NCI-H2029 treated with DMSO at 0.1 percent for 48 hours (cell line): Measurements from ENCODE around the gene SPRED1.

Experiments
- DNase-seq: peaks from one replicate; lab custom pipeline; 2025; lab: John Stamatoyannopoulos, UW

SPRED1 gene

DNA sequence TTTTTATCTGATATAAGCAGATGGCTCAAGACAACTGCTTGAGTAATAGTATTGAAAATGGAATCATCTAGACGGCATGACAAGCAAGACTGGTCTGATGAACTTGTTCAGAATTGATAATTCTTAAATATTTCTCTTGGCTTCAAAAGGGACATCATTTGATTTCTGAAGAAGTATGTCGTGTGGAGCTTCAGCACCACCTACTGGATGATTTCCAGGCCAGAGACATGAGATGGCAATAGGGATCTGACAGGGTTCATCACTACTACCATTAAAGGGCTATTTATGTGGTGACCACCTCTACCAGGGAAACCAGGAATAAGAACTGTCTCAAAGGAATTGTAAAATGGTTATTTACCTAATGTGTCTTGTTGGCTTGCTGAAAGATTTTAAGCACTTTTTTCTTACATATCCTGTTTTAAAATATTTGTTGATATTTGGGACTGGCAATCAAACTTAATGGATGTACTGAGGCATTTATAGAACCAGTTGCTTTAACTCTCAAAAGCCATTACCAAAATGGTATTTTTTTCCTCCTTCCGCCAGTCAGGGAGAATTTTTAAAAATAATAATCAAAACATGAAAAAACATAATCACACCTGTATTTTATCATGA lies 101.8 kb downstream of the SPRED1 start:
- DNase-seq: peak; percentile 0

DNA sequence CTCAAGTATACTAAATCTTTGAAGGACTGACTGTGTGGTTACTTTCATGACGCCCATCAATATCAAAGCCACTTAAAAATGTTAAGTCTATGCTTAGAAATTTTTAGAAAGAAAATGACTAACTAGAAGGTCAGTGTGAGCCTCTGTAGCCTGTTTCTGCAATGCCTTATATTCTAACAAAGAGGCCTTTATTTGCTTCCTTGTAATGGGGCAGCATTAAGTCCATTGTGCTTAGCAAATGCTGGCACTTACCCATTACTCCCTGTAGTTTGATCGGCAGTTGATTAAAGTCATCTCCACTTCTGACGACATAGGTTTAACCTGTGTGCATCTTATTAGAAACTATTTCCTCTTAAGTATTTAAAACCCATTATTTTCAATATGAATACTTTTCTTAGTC lies 109.7 kb downstream of the SPRED1 start:
- DNase-seq: no peak

DNA sequence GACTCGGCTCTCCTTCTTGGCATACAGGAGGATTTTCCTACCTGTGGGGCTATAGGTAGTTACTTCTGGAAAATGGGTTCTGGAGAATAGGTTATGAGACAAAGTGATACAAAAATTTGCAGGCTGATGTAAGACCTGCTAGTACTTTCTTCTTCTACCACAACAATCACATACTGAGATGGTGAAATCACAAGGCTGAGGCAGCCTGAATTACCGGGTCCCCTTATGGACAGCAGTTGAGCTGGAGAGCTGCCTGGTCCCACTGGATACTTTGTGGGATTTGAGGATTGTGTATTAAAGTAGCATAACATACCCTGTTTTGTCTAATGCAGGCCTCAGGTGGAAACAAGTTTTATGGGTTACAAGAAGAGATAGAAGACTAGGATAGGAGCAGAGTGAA lies 114.8 kb downstream of the SPRED1 start:
- DNase-seq: no peak

DNA sequence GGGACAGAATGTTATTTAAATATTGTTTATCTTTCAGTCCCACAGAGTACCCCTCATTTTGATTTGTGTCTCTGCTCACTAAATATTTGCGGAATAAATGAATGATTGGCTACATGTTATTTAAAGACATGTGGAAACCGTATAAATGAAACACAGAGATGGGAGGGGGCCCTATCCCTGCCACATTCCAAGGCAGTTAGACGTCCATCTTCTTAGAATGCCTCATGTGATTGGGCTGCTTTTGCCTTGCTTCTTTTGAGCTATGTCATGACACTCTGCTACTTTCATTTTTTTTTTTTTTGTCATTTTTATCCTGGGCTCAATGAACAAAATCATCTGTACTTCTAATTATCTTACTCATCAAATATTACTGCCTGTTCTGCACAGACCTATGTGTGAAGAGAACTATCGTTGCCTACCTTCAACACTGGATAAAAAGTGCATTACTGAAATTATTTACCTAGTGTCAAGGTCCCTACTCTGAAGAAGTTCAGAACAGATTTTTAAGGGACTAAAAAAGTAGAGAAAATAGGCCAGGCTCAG lies 117.4 kb downstream of the SPRED1 start:
- no peak for DNase-seq

DNA sequence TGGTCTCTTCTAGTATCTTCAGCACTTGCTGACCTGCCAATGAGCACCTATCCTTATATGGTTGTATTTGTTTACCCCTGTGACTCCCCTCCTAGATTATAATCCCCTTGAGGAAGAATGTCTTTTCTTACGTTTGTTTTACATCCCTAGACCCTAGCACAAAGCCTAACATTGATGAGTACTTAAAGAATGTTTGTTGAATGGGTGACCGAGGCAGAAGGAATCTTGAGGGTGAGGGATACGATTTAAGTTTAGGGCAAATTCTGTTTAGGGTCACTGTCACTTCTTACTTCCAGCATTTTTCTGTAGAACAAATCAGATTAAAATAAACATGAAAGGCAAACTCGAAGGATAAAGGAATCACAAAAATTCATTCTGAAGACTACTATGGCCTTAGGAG lies 120.4 kb downstream of the SPRED1 start:
- DNase-seq: no peak

DNA sequence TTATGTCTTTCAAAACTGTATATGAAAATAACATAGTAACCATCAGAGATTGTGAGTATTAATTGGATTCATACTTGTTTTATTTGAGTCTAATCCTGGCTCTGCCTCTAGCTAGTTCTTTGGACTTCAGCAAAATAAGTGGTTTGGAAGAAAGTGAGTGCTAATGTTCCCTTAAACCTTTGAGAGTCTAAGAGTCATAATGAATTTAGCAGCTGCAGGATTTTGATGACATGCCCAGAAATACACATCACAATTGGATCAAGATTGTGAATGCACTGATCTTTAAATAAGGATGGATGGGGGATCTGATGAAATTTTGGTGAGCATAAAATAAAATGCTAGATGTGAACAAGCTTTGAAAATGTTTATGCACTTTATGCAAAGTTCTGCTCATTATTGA lies 121.4 kb downstream of the SPRED1 start:
- no peak for DNase-seq

DNA sequence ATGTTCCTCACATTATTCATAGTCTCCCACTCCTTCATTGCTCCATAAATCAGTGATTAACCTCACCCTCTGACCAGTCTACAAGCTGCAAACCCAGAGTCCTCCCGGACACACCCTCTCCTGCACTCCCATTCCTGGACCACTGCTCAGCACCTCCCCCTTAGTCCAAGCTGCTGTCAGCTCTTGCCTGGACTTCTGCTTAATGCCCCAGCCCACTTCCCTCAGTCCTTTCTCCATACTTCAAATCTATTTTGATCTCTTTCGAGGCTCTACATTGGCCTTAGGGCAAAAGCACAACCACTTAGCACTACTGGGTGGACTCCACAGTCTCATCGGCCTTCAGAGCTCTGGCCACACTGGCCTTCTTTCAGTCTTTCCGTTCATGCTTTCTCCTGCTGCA lies 121.9 kb downstream of the SPRED1 start:
- no peak for DNase-seq

DNA sequence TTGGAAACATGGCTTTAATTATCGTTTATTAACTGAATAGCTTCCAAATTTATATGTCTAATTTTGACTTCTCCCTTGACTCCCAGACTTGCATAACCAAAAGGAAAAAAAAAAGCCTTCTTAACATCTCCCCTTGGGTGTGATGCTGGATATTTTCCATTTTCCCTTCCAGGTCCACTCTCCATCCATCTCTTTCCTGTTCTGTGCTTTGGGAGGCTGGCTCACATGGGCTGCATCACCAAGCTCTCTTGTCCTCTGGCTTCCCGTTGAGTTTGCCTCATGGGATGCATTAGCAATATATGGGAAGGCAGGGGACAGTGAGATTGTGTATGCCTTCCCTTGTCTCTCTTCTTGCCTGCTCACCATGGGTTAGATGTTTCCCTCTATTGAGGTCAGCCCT lies 123.4 kb downstream of the SPRED1 start:
- no peak for DNase-seq

DNA sequence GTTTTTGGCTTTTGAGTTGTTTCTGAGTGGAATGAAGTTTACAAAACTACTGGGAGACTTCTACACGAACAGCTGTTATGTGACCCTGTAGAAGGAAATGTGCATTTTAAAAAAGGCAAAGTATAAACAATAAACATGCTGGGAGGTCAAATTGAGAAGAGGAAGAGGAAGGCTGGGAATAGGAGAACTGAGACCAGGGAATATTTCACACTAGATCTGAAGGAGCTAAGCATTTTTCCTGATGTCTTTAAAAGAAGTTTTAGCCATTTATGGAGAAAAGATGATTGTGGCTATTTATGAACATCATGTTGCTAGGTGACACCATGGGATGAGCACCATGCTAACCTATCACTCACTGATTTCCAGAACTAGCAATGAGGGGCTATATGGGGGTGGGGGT lies 125.0 kb downstream of the SPRED1 start:
- no peak for DNase-seq

DNA sequence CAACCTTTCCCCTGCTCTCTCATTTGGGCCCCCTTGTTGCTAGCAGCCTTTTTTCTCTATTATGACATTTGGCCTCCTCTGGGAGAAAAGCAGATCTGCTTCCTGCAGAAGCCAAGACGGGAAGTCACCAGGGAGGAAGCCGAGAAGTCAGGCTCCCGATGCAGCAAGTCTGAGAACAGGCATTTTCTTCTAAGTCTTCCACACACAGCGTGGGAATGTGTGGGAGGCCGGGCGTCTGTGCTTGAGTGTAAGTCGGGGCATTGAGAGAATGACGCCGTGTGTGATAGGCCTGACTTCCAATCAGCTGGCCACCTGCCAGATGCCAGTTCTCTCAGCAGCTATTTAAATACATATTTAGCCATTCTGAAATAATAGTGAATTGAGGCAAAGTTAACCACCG lies 125.5 kb downstream of the SPRED1 start:
- no peak for DNase-seq

DNA sequence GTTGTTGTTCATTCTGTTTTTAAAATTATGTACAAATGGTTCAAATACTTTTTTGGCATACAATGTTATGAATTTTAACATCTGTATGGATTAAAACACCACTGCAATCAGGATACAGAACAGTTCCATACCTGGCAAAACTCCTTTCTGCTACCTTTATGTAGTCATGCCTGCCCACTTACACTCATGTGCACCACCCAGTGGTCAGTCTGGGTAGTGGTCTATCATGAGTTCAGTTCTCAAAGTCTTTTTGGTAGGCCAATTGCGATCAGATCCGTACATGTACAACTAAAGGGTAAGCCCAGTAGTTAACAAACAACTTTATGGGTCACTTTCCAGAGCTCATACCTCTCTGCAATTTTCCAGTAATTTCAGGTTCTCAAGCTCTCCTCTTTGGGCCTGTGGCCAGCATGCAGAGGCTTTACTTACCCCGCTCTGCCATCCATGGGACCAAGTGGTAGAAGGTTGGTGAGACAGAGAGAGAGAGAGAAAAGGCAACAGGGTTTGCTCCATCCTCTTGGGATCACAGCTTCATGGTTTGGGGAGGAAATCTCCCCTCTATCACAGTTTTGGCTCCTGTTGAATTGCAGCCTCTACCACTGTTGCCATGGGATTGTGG lies 137.4 kb downstream of the SPRED1 start:
- DNase-seq: no peak

DNA sequence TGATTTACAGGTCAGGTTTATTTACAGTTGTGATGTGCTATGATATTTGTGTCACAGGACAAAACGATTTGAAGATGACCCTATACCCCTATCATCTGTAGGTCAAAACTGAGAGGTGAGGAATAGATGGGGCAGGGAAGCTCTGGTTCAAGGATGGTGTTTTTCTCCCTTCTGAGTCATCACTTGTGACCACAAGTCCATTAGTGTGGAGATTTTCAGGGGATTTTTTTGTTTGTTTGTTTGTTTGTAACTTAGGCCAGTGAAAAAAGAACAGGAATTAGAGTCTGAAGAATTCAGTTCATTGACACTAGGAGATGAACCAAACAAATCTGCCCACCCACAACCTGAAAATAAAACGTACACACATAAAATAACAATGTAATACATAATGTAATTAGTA lies 138.6 kb downstream of the SPRED1 start:
- no peak for DNase-seq

DNA sequence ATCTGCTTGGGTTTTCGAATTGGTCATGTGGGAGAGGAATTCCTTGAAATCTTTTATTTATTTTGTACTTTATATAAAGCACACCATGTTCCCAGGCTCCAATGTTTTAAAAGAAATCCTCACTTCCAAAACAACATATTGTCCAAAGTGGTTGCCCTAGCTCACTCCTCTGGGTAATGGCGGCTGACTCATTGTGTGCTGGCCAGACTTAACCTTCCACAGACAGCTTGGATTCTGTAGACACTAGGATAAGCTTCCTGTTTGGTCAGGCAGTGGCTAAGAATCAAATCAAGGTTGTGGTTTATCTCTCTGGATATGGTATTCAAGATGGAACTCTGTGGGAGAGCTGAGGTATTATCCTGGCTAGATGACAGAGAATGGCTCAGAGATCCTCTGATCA lies 145.5 kb downstream of the SPRED1 start:
- no peak for DNase-seq

DNA sequence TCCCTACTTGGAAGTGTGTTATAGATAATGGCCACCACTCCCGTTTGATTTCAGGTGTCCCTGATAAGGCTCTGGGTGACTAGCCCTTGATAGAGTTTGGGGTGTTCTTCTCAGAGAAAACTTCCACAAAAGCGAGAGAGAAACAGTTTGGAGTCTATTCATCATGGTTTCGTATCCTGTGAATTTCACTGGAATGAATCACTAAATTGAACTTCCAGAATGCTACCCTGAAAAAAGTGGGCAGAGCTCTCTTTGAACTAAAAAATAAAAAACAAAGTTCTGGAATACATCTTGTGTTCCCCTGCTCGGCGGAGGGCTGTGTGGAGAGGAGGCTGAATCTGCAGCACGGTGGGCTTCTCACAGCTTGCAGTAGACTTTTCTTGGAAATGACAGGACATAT lies 148.5 kb downstream of the SPRED1 start:
- no peak for DNase-seq

DNA sequence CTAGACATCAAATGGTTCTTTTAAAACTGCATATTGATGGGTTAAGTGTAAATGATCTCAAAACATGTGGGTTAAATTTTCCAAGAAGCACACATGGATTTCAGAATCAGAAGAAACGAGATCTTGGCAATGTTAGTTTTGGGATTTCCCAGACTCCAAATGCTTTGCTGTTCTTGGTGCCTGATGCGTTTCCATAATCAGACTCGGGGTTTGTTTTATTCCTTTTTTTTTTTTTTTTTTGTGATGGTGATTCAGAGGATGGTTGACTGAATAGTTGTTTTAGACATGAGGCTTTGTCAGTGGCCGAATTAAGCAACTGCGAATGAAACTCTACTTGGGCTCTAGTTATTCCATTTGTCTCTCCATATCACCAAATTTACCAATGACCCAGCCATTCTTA lies 149.1 kb downstream of the SPRED1 start:
- DNase-seq: no peak

DNA sequence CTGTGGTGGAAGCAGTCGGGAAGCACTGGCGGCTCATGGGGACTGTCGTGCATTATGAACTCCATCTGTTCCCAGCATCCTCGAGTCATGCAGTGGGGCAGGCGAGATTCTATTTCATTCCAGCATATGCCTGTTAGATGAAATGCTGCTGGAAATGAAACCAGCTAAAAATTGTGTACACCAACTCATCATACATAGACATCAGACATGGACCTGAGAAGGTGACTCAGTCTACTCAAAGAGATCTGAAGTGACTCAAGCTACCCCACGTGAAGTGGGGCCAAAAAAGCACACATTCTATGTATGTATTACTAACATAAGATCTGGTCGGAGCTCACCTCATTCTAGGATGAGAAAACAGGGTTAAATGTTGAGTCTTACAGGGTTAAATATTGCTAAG lies 153.8 kb downstream of the SPRED1 start:
- DNase-seq: no peak
